Cerebellar nuclear complex (tissue), 1 donor: ENCODE measurements around the gene PCYOX1L.

Experiments used
- DNase-seq, 2 experiments: peaks; one replicate each; lab custom pipeline; 2025; lab: John Stamatoyannopoulos, UW

The PCYOX1L gene

DNA sequence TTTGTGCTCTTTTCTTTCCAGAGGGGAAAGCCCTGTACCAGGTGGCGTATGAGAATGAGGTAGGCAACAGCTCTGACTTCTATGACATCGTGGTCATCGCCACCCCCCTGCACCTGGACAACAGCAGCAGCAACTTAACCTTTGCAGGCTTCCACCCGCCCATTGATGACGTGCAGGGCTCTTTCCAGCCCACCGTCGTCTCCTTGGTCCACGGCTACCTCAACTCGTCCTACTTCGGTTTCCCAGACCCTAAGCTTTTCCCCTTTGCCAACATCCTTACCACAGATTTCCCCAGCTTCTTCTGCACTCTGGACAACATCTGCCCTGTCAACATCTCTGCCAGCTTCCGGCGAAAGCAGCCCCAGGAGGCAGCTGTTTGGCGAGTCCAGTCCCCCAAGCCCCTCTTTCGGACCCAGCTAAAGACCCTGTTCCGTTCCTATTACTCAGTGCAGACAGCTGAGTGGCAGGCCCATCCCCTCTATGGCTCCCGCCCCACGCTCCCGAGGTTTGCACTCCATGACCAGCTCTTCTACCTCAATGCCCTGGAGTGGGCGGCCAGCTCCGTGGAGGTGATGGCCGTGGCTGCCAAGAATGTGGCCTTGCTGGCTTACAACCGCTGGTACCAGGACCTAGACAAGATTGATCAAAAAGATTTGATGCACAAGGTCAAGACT is 10.3 kb downstream of the PCYOX1L start:
- DNase-seq = no peak

GRCh38 chr5:149370878-149371277 is 13.0 kb downstream of the PCYOX1L start:
- DNase-seq = no peak

- no peak for DNase-seq
These were observed 13.6 kb downstream of the PCYOX1L start for GRCh38 chr5:149371296-149371962.

DNA sequence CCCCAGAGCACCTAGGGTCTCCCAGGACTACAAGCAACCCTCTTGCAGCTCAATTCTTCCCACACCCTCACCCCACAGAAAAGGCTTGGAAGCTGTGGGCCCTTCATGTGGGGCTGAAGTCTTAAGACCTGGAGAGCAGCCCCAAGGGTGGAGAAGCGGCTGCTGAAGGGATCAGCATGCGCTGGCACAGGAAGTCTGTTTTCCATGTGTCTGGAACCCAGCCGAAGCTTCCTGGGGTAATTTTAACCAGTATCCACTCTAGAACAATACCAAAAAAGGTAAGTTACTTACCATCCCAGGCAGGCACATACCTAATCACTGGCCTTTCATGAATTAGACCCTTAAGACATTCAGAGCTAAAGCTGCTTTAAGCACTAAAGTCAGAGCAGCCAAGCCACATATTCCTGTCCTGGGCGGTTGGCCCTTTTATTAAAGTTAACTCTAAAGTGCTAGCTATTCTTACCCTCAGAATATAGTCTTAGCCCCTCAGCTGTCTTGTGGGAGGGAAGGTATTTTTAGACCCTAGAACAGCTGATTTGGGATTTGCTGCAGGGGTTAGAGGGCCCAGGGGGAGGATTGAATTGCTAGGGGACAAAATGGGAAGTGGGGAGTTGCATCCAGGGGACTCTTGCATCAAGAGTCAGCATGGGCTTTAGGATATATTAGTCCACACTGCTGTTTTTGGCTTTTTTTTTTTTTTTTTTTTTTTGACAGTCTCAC is 14.4 kb downstream of the PCYOX1L start:
- DNase-seq = no peak

- no peak for DNase-seq
These were observed 15.1 kb downstream of the PCYOX1L start for GRCh38 chr5:149372932-149373331.

- no peak for DNase-seq
These were observed 16.5 kb downstream of the PCYOX1L start for GRCh38 chr5:149374303-149374702.

GRCh38 chr5:149374801-149375200 is 17.0 kb downstream of the PCYOX1L start:
- DNase-seq = no peak

GRCh38 chr5:149375434-149375833 is 17.6 kb downstream of the PCYOX1L start:
- no peak for DNase-seq

DNA sequence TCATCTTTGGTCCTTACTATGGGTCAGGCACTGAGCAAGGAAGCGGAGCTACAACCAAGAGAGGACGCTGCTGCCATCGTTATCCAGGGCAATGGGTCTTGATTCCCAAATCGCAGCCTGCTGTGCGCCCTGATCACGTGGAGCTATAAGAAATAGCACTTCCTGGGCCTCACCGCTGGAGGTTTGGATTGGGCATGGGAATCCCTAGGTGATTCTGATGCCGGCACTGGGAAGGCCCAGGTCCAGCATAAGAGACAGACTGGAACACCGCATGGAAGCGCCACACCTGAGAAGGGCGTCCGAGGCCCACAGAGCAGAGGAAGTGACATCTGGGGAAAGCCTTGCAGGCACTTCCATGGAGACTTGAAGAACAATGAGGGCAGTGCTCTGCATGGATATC is 18.3 kb downstream of the PCYOX1L start:
- no peak for DNase-seq

GRCh38 chr5:149376711-149377447 is 19.0 kb downstream of the PCYOX1L start:
- DNase-seq = no peak

DNA sequence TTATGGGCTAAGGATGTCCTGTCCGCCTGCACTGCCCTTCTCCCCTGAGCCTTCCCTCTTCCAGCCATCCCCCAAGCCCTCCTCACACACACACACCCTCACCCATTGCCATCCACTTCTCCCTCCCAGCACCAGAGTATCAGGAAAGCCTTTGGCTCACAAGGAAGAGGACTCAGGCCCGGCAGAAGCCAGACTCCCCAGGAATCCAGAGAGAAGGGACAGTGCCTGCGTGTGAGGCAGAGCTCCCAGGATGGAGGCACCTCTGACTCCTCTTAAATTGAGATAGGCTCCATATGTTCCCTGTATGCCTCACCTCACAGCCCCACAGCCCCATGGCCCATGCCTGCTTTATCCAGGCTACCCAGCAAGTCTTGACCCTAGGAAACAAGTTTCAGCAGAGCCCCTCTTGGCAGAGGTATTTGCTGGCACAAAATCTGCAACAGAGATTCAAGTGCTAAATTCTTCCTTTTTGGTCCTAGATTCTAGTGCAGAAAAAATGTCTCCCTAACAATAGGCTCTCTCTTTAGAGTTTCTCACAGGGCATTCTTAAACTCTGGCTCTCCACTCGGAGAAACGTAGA is 20.5 kb downstream of the PCYOX1L start:
- no peak for DNase-seq

GRCh38 chr5:149379177-149379761 is 21.4 kb downstream of the PCYOX1L start, which contains the start of gene IL17B:
IL17B (minus strand) TSS chr5:149379292; CDS start chr5:149379225, 67 bp downstream.
- DNase-seq = no peak

- no peak for DNase-seq
These were observed 22.1 kb downstream of the PCYOX1L start for GRCh38 chr5:149379818-149380374.

DNA sequence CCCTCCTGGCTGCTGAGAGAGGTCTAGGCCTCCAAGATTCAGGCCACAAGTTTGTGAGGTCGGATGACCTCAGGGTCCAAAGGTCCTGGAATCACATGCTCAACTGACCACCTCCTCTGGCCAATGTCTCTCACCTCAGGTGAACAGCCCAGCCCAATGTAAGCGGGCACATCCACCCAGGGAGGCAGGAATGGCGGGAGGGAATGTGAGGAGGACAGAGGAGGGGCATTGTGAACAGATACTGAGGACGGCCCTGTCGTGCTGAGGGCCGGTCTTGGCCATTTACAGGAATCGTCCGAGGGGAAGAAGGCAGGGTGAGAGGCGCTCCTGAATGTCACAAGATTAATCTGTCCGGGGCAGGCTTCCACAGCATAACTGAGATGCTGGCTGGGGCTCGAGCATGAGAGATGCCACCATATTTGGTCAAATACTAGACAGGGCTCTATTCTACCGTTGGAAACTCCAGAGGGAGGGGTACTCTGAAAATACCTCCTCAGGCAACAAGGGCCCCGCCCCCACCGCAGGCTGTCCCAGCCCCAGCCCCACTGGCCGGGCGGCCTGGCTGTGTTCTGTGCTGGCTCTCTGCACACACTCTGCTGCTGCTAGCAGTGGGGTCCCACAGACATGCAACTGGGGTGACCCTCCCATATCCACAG is 22.7 kb downstream of the PCYOX1L start:
- DNase-seq = no peak

GRCh38 chr5:149381261-149381985 is 23.6 kb downstream of the PCYOX1L start:
- DNase-seq = no peak

DNA sequence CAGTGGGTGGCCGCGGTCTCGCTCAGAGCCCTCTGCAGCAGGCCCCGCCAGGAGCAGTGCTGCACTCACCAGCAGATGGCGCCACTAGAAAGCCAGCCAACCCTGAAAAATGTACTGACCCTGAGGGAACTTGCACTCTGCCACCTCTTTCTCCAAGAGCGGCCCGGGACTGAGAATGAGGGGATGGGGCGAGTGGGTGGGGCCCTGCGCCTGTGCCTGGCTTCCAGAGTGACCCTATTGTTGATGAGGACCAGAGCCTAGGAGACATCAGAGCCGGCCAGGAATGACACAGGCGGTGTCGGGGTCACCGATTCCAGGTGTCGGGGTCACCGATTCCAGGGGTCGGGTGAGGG is 24.1 kb downstream of the PCYOX1L start:
- no peak for DNase-seq

- no peak for DNase-seq
These were observed 24.8 kb downstream of the PCYOX1L start for GRCh38 chr5:149382517-149383220.

DNA sequence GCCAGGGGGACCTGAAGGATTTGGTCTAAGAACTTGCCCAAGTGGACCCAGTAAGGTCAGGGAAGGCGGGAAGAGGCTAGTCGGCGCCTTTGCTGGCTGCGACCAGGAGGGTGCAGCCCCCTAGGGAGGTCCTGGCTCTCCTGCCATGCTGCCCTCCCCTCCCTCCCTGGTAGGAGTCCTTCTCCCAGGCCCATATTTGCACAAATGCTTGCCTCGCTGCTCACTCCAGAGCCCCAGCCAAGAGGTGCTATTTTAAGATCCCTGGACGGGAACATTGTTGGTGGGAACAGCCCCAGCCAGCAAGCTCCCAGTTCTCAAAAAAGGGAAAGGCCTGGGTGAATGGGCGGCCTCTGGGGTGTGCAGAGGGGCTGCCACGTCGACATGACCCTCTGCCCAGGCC is 25.6 kb downstream of the PCYOX1L start:
- DNase-seq = no peak

DNA sequence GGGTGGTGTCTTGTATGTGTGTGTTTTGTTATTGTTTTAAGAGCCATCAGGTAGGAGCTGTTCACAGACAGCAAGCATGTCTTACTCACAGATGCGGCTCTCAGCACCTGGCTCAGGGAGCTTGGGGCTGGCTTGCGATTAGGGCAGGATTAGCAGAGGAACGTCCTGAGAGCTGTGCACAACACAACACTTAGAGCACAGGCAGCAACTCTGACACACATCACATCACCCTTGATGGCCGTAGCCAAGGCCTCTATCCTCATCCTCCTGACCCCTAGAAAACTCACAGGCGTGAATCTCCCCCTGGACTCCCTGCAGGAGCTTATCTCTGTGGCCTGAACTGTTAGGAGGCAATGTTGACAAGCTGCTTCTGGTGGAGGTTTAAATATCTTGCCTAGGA is 28.3 kb downstream of the PCYOX1L start:
- no peak for DNase-seq
